Stimulated activated CD4-positive, alpha-beta T cell treated with anti-CD3 and anti-CD28 coated beads, Interleukin-12 subunit alpha, Interleukin-12 subunit beta, amount 100 ng/mL, for 4 hours (primary cell): ENCODE results near the gene EIF1.
"Not testable (repeated sequence)": the region's sequence is repeated elsewhere in the genome, so short reads cannot be mapped to it uniquely, and the experiment has no call there.

Source experiments
- DNase-seq: peaks from one replicate; pipeline ENCODE4 v3.0.0-alpha.2; 2020

The EIF1 gene

DNA sequence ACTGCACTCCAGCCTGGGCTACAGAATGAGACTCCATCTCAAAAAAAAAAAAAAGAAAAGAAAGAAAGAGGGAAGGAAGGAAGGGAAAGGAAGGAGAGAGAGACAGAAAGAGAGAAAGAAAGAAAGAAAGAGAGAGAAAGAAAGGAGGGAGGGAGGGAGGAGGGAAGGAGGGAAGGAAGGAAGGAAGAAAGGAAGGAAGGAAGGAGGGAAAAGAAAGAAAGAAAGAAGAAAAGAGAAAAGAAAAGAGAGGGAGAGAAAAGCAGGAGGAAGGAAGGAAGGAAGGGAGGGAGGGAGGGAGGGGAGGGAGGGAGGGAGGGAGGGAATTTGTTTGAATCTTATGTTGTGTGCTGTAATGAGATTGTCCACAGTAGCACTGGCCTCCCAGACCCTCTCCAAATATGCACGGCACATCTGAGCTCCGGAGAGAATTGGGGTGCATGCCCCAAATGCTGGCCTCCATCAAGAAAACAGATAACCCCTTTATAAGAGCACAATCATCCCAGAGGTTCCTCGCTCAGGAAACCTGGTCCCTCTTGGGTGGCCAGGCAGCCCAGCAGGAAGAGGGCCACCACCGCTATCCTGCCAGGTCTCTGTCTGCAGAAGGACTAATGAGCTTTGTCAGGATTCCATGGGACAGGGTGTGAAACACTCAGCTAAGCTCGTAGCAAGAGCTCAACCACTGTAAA lies 8.8 kb upstream of the EIF1 start:
- no peak for DNase-seq

DNA sequence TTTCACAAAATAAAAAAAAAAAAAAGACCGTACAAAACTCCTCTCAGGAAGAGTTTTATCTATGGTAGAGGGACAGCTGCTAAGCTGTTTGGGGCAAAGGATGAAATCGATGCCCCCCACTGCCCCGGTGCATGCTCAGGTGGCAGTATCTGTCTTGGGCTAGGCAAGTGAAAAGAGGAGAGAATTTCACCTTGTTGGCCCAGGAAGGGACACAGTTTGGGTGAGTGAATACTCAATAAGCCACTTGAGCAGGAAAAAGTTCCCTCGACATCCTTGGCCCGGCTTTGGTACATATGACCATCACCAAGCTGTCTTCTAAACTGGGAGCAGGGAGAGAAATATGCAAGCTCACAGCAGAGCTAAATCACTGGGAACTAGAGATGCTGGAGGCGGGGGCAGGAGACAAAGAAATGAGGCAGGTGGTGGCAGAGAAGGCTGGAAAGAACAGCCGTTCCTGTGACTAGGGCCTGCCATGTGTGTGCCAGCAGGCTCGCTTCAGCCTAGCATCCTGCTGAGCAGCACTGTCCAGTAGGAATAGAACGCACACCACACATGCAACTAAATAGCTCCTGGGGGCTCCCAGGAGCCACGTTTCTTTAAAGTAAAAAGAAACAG lies 8.2 kb upstream of the EIF1 start:
- no peak for DNase-seq

DNA sequence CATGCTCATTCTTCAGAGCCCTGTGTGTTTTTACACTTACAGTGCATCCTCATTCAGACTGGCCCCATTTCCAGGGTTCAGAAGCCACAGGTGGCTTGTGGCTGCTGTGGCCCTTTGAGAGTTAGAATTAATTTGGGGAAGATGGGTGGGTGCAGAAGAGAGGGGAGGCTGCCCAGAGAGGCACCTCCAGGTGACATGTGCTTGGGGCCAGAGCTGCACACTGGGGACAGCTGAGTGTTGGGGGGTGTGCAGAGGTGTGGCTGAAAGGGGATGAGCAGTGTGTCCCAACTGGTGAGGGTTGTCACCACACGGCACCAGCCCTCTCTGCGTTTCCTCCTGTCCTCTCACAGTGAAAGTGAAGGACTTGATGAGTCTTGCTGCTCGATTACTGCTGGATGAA lies 6.9 kb upstream of the EIF1 start:
- no peak for DNase-seq

DNA sequence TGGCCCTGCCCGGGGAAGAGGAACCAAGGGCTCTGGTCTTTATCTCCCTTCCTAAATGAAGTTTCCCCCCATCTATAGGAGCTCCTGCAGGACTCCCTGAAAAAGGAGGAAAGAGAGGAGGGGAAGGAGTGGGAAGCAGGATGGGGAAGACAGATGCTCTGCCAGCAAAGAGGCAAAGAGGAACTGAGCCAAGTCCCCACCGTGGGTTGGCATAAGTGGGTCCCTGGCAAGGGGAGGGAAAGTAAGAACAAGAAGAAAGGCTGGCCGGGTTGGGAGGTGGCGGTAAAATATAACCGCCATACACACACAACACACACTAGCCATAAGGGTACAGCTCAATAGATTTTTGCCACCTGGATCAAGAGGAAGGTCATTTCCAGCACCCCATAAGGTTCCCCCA lies 6.1 kb upstream of the EIF1 start:
- DNase-seq, result no peak

DNA sequence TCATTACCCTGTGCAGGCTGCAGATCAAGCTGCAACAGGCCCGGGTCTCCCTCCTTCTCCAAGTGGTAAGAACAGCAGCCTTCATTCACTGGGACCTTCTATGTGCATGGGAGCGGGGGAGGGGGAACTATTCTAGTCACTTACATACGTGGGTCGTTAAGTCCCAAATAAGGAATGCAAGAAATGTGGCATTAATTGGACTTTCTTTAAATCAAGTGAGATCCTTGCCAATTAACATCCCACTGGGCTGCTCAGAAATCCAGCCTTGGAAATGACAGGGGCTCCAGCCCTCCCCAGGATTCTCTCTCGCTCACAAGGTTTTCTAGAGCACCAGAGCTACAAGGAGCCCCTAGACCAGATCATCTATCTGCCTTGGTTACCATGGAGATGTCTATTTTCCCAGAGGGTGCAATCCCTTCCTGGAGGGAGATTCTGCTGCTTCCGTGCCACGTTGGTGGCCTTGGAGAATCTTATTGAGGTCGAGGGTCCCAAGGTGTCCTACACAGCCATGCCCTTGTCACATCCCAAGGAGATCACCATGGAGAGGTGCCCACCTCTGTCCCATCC lies 5.2 kb upstream of the EIF1 start:
- no peak for DNase-seq

DNA sequence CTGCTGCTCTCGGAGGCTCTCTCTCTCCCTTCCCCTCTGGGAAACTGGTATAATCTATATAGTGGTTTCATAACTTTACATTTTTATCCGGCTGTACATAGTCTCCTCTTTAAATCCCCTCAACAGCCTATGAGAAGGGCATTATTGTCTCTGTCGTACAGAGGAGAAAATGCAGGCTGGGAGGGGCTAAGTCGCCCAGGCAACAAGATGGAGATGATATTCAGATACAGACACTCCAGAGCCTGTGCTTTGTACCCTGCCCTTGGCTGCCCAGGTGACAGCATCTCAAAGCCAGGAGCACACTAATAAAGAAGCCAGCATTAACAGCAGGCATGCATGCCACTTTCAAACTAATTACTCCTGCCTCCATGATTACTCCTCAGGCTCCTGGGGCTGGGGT lies 4.7 kb upstream of the EIF1 start:
- no peak for DNase-seq

DNA sequence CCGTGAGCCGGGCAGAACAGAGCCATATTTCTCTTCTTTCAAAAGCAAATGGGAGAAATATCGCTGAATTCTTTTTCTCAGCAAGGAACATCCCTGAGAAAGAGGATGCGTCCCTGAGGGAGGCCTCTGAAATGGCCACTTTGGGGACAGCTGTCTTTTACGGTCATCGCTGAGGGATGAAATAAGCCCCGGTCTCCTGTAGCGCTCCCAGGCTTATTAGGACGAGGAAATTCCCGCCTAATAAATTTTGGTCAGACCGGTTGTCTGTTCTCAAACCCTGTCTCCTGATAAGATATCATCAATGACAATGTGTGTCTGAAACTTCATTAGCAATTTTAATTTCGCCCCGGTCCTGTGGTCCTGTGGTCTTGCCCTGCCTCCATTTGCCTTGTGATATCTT lies 2.9 kb upstream of the EIF1 start:
- DNase-seq, result not testable (repeated sequence)

DNA sequence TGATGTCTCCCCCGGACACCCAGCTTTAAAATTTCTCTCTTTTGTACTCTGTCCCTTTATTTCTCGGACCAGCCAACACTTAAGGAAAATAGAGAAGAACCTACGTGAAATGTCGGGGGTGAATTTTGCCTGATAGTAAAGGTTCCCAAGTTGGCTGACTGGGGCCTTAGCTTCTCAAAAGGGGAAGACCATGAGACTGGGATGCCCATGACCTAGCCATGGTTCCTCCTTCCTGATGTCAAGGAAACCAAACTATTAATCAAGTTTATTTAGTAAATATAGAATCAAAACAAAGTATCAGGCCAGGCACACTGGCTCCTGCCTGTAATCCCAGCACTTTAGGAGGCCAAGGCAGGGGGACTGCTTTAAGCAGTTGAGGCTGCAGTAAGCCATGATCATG lies 2.4 kb upstream of the EIF1 start:
- no peak for DNase-seq

DNA sequence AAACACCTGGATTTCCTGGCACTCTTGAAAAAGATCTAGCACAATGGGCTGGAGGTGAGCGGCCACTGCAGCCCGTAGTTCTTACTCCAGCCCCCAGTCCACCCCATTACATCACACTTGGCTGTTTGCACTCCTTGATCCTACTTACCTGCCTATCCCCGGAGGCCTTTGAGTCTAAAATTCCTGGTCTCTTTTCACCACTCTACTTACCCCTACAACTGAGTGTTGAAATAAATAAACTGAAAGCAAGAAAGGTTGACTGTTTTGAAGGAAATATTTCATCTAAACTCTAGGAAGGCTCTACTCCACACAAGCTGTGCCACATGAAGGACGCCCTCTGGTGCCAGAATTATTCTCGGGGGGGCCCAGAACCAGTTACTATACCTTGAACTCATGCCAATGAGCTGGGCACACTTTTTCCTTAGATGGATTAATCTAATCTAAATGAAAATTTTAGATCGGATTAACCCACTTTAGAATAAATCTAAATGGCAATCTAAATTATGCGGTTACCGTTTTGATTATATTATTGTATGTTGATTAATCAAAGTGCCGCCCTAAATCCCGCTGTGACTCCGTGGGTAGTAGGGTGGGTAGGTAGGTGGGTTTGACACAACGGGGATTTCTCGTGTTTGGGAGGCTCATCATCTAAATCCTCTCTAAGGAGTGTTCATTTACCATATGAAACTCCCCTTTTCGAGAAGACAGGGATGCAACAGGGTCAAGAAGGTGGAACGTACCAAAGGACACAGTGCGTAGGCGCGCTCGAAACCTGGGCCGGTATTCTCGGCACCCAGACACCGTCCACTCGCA lies 651 bp upstream of the EIF1 start:
- peak; percentile 46 for DNase-seq

DNA sequence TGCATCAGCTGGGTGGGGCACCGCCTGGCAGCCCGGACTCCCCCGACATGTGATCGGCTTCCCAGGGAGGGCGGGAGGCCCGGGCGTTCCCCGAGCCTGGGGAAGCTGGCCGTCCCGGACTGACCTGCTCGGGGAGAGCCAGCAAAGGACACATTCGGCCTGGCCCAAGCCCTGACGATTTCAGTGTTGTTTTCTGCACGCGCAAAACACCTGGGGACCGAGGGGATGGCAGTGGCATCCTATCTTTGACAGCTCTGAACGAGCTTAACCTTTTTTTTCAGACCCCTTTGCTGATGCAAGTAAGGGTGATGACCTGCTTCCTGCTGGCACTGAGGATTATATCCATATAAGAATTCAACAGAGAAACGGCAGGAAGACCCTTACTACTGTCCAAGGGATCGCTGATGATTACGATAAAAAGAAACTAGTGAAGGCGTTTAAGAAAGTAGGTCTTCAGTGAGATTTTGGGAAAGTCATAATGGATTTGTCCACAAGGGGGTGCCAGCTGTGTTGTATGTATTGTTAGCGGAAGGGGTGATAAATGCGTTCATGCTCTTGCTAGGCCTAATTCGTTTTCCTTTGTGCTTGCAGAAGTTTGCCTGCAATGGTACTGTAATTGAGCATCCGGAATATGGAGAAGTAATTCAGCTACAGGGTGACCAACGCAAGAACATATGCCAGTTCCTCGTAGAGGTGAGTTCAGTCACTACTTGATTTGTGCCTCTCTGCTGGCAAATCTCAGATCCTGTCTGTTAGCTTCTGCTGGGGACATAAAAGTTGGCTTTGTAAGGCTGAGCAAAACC lies 1.0 kb downstream of the EIF1 start:
- peak; percentile 33 for DNase-seq

DNA sequence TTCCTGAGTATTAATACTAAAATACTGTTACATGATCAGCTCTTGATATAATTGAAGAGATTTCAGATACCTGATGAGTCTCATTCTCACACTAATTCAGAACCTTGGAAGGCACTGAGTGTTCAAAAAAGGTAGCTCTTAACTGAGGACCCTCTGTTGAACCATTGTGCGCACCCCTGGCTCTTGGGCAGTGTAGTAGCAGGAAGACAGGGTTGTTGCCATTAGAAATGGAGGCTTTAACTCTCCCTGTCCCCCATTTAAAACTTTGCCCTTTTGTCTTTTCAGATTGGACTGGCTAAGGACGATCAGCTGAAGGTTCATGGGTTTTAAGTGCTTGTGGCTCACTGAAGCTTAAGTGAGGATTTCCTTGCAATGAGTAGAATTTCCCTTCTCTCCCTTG lies 1.8 kb downstream of the EIF1 start:
- no peak for DNase-seq

DNA sequence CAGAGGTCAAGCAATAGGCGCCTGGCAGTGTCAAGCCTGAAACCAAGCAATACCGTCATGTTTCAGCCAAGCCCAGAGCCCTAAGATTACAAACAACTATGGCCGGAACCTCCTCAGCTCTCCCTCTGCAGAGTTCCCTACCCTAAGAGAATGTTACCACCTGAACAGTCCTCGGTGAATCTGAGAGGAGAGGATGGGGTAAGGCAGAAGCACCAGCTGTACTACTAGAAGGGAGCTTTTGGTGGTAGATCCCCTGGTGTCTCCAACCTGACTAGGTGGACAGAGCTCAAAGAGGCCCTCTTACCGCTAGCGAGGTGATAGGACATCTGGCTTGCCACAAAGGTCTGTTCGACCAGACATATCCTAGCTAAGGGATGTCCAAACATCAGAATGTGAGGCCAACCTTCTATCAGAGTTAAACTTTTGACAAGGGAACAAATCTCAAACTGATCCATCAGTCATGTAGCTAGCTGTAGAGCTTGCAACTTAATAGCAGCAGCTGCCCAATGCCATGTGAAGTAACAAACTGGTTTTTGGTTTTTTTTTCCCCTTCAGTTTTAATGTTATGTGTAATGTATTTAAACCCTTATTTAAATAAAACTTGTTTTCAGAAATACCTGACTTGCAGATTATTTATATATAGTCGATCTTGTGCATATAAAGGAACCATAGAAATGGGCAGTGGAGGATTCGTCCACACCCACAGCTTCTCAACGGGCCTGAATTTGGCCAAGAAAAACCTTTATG lies 2.5 kb downstream of the EIF1 start:
- no peak for DNase-seq

DNA sequence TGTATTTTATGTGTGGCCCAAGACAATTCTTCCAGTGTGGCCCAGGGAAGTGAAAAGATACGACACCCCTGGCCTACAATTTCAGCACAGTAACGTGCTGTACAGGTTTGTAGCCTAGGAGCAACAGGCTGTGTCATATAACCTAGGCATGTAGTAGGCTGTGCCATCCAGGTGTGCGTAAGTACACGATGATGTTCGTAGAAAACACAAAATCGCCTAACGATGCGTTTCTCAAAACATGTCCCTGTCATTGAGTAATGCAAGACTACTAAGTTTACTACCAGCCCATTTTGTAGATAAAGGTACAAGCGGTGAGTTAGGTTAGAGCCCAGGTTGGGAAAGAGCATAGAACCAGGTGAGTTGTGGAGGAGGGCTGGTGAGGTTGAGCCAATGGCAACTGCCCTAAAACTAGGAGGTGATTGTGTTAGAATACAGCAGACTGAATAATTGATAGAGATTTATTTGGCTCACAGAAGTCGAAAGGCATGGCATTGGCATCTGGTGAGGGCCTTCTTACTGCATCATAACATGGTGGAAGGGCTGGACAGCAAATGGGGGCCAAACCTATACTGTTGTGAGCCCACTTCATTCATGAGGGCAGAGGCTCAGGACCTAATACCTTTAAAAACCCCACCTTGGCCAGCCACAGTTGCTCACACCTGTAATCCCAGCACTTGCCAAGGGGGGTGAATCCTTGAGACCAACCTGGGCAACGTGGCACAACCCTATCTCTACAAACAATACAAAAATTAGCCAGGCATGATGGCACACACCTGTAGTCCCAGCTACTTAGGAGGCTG lies 4.2 kb downstream of the EIF1 start:
- DNase-seq, result no peak

DNA sequence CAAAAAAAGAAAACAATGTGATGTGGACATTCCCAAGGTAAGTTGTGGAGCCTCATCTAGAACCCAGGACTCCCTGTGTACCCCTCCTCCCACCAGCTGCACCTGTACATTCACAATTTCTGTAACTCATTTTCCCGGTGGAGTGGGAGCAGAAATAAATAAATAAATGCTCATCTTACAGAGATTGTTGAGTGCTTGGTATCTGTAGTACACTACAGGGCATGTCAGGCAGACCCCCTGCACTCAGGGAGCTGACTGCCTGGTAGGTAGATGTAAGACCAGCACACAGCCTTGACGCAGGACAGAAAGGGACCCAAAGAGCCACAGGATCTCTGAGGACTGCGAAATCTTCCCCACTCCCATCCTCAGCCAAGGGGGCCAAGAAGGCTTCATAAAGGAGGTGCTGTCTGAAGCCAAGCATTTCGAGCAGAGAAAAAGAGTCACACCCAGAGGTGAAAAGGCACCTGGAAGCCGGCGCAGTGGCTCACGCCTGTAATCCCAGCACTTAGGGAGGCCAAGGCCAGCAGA lies 6.5 kb downstream of the EIF1 start:
- no peak for DNase-seq

DNA sequence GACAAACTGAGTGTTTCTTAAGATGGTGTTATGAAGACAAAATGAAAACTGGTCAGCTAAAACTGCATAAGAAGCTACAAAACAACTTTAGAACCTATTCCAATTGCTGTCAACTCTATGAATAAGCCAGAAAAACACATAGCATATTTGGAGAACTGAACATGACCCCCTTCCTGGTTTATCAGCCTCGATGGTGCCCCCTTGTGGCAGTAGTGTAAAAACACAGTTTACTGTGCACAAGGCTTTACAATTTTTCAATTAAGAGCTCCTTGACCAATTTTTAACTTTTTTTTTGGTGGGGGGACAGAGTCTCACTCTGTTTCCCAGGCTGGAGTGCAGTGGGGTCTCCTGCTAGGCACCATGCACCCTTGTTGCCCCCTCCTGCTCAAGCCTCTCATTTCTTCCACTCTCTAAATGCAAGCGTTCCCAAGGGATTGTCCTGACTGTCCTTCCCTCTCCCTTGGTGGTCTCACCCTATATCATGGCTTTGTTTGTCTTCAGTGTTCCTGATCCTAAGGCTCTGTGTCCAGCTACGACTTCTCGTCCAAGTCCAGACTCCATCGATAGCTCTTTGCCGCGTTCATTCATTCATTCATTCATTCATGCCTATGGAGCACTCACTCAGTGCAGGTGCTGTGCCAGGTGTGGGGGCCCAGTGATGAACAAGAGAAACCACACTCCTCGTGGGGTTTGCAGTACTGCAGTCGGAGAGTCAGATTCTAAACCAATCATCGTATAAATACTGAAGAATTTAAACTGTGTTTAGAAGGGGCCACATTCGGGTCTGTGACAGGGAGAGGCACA lies 7.5 kb downstream of the EIF1 start:
- peak; percentile 63 for DNase-seq

DNA sequence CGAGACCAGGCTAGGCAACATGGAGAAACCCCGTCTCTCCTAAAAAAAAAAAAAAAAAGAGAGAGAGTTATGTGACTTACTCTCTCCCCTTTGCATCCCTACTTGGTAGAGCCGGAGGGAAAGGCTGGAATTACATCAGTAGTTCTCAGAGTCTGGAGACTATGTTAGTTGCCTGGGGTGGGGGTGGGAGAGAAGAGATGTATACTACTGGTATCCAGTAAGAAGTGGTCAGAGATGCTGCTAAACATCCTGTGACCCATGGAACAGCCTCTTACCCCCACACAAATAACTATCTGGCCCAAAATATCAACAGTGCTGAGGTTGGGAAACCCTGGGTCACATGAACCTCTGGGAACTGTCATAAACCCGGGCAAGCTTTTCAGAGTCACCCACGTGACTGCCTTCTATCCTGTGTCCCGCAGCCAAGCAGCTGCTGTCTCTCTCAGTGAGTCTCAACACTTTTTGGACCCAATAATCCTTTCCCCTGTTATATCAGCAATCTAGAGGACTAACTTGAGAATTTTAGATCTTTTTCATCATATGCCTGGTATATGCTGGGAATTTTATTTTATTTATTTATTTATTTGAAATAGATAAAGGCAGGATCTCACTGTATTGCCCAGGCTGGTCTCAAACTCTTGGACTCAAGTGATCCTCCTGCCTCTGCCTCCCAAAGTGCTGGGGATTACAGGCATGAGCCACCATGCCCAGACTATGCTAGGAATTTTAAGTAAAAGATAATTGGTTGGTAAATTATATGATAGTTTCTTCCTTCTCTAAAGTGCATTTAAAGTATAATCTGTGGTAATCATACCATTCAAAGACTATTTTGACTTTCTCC lies 8.7 kb downstream of the EIF1 start:
- DNase-seq, result no peak

DNA sequence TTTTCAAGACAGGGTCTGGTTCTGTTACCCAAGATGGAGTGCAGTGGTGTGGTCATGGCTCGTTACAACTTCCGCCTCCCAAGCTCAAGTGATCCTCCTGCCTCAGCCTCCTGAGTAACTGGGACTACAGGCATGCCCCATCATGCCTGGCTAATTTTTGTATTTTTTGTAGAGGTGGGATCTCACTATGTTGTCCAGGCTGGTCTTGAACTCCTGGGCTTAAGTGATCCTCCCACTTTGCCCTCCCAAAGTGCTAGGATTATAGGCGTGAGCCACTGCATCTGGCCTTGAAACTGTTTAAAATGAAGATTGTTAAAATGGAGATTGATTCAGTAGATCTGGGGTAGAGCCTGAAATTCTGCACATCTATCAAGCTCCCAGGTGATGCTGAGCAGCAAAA lies 12.2 kb downstream of the EIF1 start:
- DNase-seq, result not testable (repeated sequence)

DNA sequence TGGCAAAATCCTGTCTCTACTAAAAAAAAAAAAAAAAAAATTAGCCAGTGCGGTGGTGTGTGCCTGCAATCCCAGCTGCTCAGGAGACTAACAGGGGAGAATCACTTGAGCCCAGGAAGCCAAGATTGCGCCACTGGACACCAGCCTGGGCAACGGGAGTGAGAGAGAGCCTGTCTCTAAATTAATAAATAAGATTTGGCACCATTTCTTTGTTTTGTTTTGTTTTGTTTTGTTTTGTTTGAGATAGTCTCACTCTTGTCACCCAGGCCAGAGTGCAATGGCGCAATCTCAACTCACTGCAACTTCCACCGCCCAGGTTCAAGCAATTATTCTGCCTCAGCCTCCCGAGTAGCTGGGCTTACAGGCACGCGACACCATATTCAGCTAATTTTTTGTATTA lies 14.0 kb downstream of the EIF1 start:
- no peak for DNase-seq

DNA sequence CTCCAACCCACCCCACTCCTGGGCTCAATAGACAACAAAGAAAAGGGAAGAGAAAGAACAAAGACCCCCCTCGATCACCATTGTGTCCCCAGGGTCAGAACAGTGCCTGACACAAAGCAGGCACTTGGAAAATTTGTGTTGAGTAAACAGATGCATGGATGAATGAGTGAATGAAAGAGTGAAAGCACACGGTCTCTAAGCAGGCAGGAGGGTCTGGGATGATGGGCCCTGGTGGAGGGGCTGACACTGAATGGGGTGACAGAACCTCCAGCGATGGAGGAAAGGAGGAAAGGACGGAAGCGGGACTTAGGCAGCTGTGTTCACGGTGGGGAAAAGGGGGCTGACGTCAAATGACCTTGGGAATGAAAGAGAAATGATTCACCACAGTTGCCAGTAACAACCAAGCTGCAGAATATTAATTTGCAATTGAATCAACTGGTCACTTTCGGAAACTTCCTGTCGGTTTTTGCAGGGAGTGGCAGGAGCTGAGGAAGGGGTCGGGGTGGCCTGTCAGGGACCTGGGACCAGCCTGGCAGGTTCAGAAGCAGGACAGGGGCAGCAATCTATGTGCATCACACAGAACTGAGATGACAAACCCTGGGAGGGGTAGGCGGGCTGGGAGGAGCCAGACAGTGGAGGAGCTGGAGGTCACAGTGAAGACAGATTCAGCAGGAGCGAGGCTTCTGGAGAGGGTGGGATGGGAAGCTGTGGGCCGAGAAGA lies 16.7 kb downstream of the EIF1 start:
- DNase-seq, result no peak
